Heart left ventricle (tissue), 13 donors: ENCODE results near the gene KDM7A.

Experiments used
- POLR2A ChIP-seq, 2 donors: fragments of 450-650 bp; IDR thresholded peaks; one replicate each; pipeline ENCODE4 v1.6.1; 2017; ENCODE audit warnings: antibody characterized with exemption in 2 of 2, mild to moderate bottlenecking in 2 of 2, moderate library complexity in 2 of 2
- TF ChIP-seq, protein P1 (sequence below), 12 donors: fragments of 200-600 bp; sonication (generic) in 4 of 12; IDR thresholded peaks; one replicate each; pipeline versions ENCODE4 v1.5.0 to v1.8.0; 2018 to 2022; ENCODE audit warnings: antibody characterized with exemption in 12 of 12, mild to moderate bottlenecking in 5 of 12
- donor health status: ischemic (EF 13 %, LVEDD 7.1; RV severe dilation, severe dysfunction).
- donor health status: DM: no; HTN: yes; CAD: no.
- donor health status: DM: no; HTN: no; CAD: no.
- donor health status: ischemic (EF 25% LVEDD 6.9; RV normal size, moderate dysfunction).
- donor health status: ischemic (EF 25% LVEDD 5.7; RV mildly dilated, moderate dysfunction).
- donor health status: ischemic (EF 35%, LVEDD 5.7; RV mildly dilated, moderate dysfunction).
- donor health status: nonischemic (EF 11% LVEDD 7.7; RV severe dilation, severe dysfunction).
- donor health status: DM: yes; HTN: yes; CAD: no.
- donor health status: PGD.
- donor health status: ischemic (EF 29% LVEDD 5.4; RV normal size, mild dysfunction).
- donor health status: nonischemic (EF 23%, LVEDD 6.1; RV moderate dilation, normal function).

- no peak for TF ChIP-seq POLR2A (IDR thresholded peaks at IDR 0.05)
- TF ChIP-seq, protein P1, sequence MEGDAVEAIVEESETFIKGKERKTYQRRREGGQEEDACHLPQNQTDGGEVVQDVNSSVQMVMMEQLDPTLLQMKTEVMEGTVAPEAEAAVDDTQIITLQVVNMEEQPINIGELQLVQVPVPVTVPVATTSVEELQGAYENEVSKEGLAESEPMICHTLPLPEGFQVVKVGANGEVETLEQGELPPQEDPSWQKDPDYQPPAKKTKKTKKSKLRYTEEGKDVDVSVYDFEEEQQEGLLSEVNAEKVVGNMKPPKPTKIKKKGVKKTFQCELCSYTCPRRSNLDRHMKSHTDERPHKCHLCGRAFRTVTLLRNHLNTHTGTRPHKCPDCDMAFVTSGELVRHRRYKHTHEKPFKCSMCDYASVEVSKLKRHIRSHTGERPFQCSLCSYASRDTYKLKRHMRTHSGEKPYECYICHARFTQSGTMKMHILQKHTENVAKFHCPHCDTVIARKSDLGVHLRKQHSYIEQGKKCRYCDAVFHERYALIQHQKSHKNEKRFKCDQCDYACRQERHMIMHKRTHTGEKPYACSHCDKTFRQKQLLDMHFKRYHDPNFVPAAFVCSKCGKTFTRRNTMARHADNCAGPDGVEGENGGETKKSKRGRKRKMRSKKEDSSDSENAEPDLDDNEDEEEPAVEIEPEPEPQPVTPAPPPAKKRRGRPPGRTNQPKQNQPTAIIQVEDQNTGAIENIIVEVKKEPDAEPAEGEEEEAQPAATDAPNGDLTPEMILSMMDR (IDR thresholded peaks at IDR 0.05), result no peak
Measured at GRCh38 chr7:140200061-140200989, 23.5 kb upstream of the KDM7A start.
